Measurements from ENCODE around the gene ARHGAP5. TPM values are rescaled to one million over a fixed set of nuclear protein-coding genes. Genes with fewer than 3 reads are reported as not detected.

Gene ARHGAP5
- total and polyA plus RNA-seq, 9 of the 15 experiments (the other 6 are each of a cell fraction or from before 2014, with no cell fraction given), result 3.1 to 21.8 (median 12.1) TPM

DNA sequence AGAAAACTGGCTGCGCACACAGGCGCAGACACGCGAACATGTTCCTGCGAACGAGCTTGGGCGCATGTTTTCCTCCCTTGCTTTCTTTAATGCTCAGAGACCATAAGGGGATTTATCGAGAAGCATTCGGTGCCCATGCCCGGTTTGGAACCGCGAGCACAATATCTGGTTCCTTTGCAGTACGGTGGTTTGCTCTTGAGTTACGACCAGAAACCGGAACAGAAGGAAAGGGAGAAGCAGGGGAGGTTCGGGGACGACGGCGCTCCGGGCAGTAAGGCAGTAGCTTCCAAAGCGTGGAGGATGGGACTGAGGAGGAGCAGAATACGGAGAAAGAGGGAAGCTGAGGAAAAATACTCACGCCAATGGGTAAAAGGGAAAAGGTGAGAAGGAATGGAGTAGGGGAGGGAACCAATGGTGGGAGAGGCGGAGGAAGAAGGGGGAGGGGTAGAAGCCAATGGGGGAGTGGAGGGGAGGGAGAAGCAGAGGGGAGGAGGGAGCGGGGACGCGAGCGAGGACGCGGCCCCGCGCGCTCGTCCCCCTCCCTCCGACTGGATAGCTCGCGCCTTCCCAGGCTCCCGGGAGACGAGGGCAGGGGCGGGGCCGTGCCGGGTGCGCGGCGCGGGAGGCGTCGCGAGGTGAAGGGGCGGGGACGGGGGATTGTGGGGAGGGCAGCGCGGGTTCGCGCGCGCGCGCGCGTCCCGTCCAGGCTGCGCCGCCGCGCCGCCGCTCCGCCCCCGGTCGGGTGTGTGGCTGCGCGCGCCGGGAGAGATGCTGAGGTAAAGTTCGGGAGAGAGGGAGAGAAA, 625 bp upstream of the ARHGAP5 start (continued):
- TF ChIP-seq ETS1 (conservative IDR thresholded peaks at IDR 0.05; ENCODE audit: control insufficient read depth, low read depth, low read length), result no peak
- no peak for TF ChIP-seq CBX8 (IDR thresholded peaks at IDR 0.05; ENCODE audit: borderline replicate concordance, extremely low read depth, low read depth, low read length, poor library complexity, severe bottlenecking)
- no peak for TF ChIP-seq ATF2 (CRISPR knock-in tag; IDR thresholded peaks at IDR 0.05)
- TF ChIP-seq, protein P1, sequence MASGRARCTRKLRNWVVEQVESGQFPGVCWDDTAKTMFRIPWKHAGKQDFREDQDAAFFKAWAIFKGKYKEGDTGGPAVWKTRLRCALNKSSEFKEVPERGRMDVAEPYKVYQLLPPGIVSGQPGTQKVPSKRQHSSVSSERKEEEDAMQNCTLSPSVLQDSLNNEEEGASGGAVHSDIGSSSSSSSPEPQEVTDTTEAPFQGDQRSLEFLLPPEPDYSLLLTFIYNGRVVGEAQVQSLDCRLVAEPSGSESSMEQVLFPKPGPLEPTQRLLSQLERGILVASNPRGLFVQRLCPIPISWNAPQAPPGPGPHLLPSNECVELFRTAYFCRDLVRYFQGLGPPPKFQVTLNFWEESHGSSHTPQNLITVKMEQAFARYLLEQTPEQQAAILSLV (tag; IDR thresholded peaks at IDR 0.05), result no peak
- TF ChIP-seq PCBP1 (IDR thresholded peaks at IDR 0.05; ENCODE audit: low read depth, low read length, poor library complexity, severe bottlenecking), result peak; percentile 56
- TF ChIP-seq ZNF717 (CRISPR knock-in tag; IDR thresholded peaks at IDR 0.05), result no peak
- no peak for TF ChIP-seq HMG20A (CRISPR knock-in tag; conservative IDR thresholded peaks at IDR 0.05)
- TF ChIP-seq MAFK (IDR thresholded peaks at IDR 0.05; ENCODE audit: low read length), result no peak
- TF ChIP-seq NFIX (CRISPR knock-in tag; IDR thresholded peaks at IDR 0.05; ENCODE audit: low read depth), result no peak
- TF ChIP-seq JUNB (CRISPR knock-in tag; conservative IDR thresholded peaks at IDR 0.05), result no peak

Measured in K562 (cell line).